Effector memory CD8-positive, alpha-beta T cell (primary cell): ENCODE results near the gene GP1BA.

Experiments
- ATAC-seq: fragments of 150-1000 bp; cut with Tn5 transposase; replicated peaks from 2 replicates; pipeline ENCODE4 v1.10.0; 2021; ENCODE audit warnings: mild to moderate bottlenecking, moderate library complexity
- DNase-seq, 3 experiments: peaks; one replicate each; pipeline ENCODE4 v3.0.0; 2021
- H3K27ac Mint-ChIP-seq, 2 donors: one replicate each; pipeline ENCODE4 v1.8.0; 2022; ENCODE audit warnings: mild to moderate bottlenecking in 2 of 2, mixed read lengths in 2 of 2, moderate library complexity in 2 of 2
- H3K27me3 Mint-ChIP-seq, 2 donors: one replicate each; pipeline ENCODE4 v1.8.0; 2022; ENCODE audit warnings: mixed read lengths in 2 of 2
- H3K36me3 Mint-ChIP-seq: one replicate; pipeline ENCODE4 v1.8.0; 2022; ENCODE audit warnings: mild to moderate bottlenecking, moderate library complexity, mixed read lengths; ENCODE audit not compliant: insufficient read depth
- H3K4me1 Mint-ChIP-seq, 2 donors: one replicate each; pipeline ENCODE4 v1.8.0; 2022; ENCODE audit warnings: low read depth in 2 of 2, mixed read lengths in 2 of 2
- H3K4me3 Mint-ChIP-seq, 2 donors: one replicate each; pipeline ENCODE4 v1.8.0; 2022; ENCODE audit warnings: mild to moderate bottlenecking in 2 of 2, mixed read lengths in 2 of 2, moderate library complexity in 2 of 2
- H3K9me3 Mint-ChIP-seq, 2 donors: one replicate each; pipeline ENCODE4 v1.8.0; 2022; ENCODE audit warnings: mixed read lengths in 2 of 2

Gene GP1BA

DNA sequence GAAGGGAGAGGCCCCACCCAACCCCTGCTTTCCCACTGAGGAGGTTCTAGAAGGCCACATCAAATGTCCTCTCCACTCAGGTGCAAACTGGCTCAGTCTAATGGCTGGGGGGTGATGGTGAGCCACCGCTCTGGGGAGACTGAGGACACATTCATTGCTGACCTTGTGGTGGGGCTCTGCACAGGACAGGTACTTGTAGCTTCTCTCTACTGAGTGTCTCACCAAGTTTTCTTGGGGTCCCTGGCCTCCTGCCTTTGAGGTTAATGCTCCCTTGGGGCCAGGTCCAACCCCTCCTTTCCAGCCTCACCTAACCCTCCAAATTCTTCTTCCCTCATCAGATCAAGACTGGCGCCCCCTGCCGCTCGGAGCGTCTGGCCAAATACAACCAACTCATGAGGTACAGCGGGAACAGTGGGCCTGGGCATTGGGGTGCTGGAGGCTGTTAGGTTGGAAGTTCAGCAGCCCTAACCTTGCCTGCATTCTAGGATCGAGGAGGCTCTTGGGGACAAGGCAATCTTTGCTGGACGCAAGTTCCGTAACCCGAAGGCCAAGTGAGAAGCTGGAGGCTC lies 24.5 kb downstream of the GP1BA start:
- no peak overlapping the region for H3K4me3 Mint-ChIP-seq
- peaks cover 18% of the 10 kb centered on the region for H3K36me3 Mint-ChIP-seq
- H3K27ac Mint-ChIP-seq, result no peak overlapping the region
- H3K4me1 Mint-ChIP-seq, result peaks cover 3 to 8% of the 10 kb centered on the region in 2 donors
- no peaks in the 10 kb centered on the region for H3K27me3 Mint-ChIP-seq
- H3K9me3 Mint-ChIP-seq, result no peaks in the 10 kb centered on the region
- DNase-seq (peak in 1 of 3 experiments; percentile 19), ATAC-seq (no peak)

DNA sequence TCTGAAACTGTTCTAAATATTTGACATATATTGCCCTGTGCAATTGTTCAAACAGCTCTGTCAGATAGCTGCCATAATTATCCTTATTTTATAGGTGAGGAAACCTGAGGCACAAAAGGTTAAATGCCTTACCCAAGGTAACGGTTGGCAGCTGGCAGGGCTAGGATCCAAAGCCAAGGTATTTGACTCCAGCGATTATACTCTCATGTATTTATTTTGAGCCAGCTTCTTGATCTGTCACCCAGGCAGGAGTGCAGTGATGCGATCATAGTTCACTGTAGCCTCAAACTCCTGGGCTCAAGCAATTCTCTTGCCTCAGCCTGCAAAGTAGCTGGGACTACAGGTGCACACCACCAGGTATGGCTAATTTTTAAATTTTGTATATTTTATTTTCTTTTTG lies 26.0 kb downstream of the GP1BA start:
- H3K4me3 Mint-ChIP-seq, result no peak overlapping the region
- no peak overlapping the region for H3K27ac Mint-ChIP-seq
- DNase-seq (no peak), ATAC-seq (no peak)
- no peaks in the 10 kb centered on the region for H3K9me3 Mint-ChIP-seq
- no peaks in the 10 kb centered on the region for H3K27me3 Mint-ChIP-seq
- peaks cover 18% of the 10 kb centered on the region for H3K36me3 Mint-ChIP-seq
- peaks cover 3 to 5% of the 10 kb centered on the region in 2 donors for H3K4me1 Mint-ChIP-seq

DNA sequence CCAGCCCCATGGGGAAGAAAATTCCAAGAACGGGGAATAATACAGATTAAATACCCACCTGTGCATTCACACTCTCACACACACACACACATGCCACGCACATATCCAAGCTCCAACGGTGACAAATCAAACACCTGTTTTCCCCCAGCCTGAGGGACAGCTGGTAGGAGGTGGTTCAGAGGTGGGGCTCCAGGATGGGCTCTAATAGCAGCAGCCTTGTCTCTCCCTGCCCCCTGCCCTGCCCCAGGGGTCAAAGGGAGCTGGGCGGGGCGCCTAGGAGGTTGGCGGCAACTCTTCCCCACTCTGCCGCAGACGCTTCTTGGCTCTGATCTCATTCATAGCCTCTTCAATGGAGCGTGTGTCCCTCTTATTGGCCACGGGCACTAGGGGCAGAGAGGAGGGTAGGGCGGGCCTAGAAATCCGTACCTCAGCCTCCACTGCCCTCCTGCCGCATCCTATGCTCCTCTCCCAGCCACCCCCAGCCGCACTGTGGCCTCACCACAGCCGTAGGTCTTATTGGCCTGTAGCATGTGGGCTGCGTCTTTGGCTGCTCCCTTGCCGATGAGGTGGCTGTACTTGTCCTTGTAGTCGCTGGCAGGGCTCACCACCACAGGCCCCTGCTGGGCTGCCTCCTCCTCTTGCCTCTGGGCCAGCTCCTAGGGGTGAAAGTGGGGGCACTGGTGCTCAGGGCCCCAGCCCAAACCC lies 27.3 kb downstream of the GP1BA start:
- Mint-ChIP-seq H3K4me1 (peaks cover 3 to 5% of the 10 kb centered on the region in 2 donors), H3K27ac (no peak overlapping the region), H3K36me3 (peaks cover 17% of the 10 kb centered on the region), H3K27me3 (no peaks in the 10 kb centered on the region), H3K4me3 (no peak overlapping the region), H3K9me3 (no peaks in the 10 kb centered on the region)
- DNase-seq (no peak), ATAC-seq (no peak)

DNA sequence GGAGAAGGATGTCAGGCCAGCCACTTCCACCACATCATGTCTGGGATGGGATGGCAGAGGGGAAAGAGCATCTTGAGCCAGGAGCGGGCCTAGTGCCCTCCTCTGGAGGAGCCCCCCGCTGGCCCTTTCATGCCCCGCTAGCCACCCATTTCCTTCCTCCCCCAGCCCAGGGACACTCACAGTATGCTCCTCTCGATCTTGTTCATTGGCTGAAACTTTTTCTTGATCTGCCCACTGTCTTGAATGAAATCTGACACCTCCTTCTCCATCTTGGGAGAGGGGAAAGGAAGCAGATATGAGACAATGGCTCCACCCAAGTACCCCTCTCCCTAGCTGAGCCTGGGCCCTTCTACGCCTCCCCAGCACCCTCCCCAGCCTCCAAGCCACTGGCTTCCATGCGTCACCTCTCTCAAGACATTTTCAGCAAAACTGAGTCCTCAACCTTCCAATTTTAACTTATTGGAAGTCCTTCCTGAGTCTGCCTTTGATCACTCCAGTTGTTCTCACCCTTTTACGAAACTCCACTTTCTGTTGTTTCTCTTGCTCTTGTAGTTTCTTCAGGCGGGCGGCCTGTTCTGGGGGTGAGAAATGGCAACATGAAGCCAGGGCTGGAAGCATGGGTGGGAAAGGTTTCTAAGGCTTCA lies 28.3 kb downstream of the GP1BA start:
- H3K27ac Mint-ChIP-seq, result peak overlapping the region in 1 of 2 donors; percentile 69
- H3K9me3 Mint-ChIP-seq, result no peaks in the 10 kb centered on the region
- no peaks in the 10 kb centered on the region for H3K27me3 Mint-ChIP-seq
- DNase-seq, result no peak
- H3K36me3 Mint-ChIP-seq, result peaks cover 15% of the 10 kb centered on the region
- no peak overlapping the region for H3K4me3 Mint-ChIP-seq
- no peak for ATAC-seq
- peaks cover 6 to 9% of the 10 kb centered on the region in 2 donors for H3K4me1 Mint-ChIP-seq

DNA sequence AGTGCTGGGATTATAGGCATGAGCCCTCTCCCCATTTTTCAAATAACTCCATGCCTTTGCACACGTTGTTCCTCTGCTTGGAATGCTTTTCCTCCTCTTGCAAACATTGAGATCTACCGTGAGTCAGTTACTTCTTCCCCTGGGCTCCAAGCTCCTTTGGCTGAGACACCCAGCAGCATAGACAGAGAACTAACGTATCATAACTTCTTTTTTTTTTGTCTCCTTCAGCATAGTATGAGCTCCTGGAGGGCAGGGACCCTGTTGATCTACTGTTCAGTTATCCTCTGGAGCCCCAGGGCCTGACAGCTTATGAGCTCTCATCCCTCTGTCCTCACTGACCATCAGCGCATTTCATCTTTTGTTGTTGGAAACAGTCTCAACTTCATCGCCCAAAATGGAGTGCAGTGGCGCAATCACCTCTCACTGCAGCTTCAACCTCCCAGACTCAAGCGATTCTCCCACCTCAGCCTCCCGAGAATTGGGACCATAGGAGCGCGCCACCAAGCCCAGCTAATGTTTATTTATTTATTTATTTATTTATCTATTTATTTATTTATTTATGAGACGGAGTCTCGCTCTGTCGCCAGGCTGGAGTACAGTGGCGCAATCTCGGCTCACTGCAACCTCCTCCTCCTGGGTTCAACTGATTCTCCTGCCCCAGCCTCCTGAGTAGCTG lies 33.4 kb downstream of the GP1BA start:
- H3K4me3 Mint-ChIP-seq, result peak overlapping the region in 1 of 2 donors; percentile 20

DNA sequence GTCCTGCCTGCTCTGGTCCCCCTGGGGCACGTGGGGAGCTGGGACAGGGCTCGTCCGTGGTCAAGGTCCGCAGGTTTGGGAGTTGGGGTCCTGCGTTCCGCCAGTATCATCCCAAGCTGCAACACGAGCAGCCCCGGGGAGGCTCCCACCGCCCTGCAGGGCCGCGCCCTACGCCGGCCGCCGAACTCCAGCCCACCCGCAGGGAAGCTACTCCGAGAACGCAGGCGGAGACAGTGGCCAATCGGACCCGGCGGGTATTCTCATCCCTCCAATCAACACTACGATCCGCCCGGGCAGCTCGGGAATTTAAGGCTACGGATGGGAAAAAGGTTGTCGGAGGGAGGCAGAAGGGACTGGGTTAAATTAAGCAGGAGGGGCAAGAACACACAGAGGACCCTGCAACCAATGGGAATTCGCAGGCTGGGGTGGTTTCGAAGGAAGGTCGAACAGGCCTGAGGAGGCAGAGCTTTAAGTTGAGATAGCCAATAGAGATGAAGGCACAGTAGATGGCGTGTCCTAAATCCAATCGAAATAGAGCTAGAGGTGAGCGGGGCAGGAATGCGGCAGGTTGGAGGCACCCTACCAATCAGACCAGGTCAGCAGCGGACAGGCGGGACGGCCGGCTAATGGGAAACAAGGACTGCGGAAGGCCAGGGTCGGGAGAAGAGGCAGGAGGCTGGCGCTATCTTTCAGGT lies 34.9 kb downstream of the GP1BA start:
- Mint-ChIP-seq H3K27me3 (no peaks in the 10 kb centered on the region), H3K36me3 (peaks cover 7% of the 10 kb centered on the region), H3K27ac (peak overlapping the region in 1 of 2 donors; percentile 44), H3K9me3 (no peaks in the 10 kb centered on the region), H3K4me1 (peaks cover 12% of the 10 kb centered on the region in 2 donors), H3K4me3 (no peak overlapping the region)
- ATAC-seq, result peak; percentile 82
- DNase-seq, result peak; percentile 86 to 91 (median 90)

More for the DNA sequence above, 33.4 kb downstream of the GP1BA start:
- H3K4me1 Mint-ChIP-seq, result peaks cover 11 to 12% of the 10 kb centered on the region in 2 donors
- no peaks in the 10 kb centered on the region for H3K9me3 Mint-ChIP-seq
- peaks cover 14% of the 10 kb centered on the region for H3K36me3 Mint-ChIP-seq
- no peaks in the 10 kb centered on the region for H3K27me3 Mint-ChIP-seq
- peak overlapping the region in 1 of 2 donors; percentile 10 for H3K27ac Mint-ChIP-seq
- no peak for DNase-seq
- no peak for ATAC-seq

DNA sequence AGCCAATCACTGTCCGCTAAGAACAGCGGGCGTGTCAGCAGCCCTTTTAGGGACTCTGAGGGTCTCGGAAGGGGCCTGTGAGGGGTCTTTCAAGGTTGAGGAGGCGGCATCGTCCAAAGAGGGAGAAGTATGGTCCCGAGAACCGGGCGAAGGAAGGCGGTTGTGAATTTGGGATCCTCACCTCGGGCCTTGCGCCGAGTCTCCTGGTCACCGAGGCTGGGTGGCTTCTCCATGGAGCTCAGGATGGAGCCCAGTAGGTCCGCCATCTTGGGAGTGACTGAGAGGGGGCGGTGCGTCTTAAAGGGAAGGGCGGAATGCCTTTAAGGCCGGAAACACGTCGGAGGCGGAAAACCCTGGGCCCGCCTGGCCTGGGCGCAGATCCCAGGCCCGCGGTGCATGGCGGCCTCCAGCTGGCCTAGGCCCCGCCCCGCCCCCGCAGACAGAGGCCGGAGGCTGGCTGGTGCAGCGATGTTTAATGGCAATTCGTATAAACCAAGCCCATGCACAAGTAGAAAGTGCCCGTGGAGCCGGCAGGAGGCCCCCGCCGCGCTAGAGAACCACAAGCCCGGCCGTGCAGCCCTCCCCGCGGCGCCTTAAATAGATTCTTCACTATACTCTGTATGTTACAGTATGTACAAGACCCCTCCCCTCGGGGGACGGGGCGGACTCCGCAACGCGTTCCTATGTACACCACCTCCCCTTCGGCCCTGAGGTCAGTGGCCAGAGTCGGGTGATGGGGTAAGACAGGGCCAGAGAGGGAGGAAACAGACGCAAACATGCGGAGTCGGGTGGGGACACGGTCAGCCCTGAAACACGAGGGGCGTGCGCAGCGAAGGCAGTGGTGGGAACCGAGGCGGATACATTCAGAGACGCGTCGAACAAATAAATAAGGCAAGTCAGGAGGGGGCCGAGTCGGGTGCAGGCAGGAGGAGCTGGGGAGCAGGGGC lies 35.7 kb downstream of the GP1BA start, which contains the start of gene SPAG7:
SPAG7 (minus strand) TSS at position 279 of the 947 bp plus-strand sequence; CDS start at position 266, 13 bp downstream.
- peak; percentile 67 for ATAC-seq
- Mint-ChIP-seq H3K4me3 (no peak within 1 kb of the TSS), H3K4me1 (peaks cover 12 to 14% of the 10 kb centered on the region in 2 donors), H3K27me3 (no peaks in the 10 kb centered on the region), H3K27ac (peak within 1 kb of the TSS in 1 of 2 donors; percentile 44), H3K36me3 (peaks cover 15% of the 10 kb centered on the region), H3K9me3 (no peaks in the 10 kb centered on the region)
- DNase-seq, result peak; percentile 92 to 96 (median 95)

DNA sequence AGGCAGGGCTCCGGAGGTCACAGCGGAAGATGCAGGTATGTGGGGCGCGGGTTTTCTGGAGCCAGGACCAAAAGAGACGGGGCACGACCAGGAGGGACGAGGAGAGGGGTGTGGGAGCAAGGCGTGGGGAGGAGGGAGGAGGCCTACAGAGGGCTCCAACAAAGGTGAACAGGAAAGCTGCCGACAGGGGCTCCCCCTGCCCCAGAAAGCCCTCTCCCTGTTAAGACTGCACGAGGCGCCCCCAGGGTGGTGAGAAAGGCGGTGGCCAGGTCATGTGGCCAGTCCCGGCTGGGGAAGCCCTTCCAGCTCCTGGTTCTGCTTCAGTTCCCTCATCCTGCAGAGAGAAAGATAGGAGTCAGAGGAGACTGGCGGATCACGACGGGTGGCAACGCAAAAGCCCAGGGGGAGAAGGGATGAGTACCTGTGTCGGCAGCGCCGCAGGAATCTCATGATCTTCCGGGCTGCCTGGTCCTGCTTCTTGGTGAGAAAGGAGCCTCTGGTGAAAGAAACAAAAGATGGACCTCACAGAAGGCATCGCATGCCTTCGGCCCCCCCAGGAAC lies 36.5 kb downstream of the GP1BA start:
- Mint-ChIP-seq H3K36me3 (peaks cover 18% of the 10 kb centered on the region), H3K4me1 (peaks cover 12 to 14% of the 10 kb centered on the region in 2 donors), H3K9me3 (no peaks in the 10 kb centered on the region), H3K27ac (no peak overlapping the region), H3K4me3 (no peak overlapping the region), H3K27me3 (no peaks in the 10 kb centered on the region)
- ATAC-seq, result no peak
- no peak for DNase-seq

DNA sequence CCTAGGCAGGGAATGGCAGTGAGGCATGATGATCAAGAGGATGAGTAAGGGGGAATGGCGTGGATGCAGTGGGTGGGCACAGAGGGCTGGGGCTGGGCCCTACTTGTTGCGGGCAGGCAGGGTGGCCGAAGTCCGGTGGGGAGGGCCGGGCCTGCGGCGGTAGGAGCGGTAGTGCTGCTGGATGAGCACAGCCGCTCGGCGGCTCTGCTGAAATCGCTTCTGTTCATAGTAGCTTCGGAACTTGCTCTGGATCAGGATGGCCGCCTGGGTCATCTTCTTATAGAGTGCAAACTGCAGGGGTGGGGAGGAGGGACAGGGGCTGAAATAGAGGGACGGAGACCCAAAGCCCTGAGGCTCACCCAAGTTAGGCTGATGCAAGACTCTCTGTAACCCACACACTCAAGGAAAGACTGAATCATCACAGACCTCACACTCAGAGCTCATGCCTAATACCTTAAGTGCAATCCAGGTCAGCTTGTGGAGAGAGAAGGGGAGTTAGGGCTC lies 37.0 kb downstream of the GP1BA start:
- Mint-ChIP-seq H3K27me3 (no peaks in the 10 kb centered on the region), H3K36me3 (peaks cover 18% of the 10 kb centered on the region), H3K27ac (no peak overlapping the region), H3K4me3 (no peak overlapping the region), H3K9me3 (no peaks in the 10 kb centered on the region), H3K4me1 (peaks cover 12 to 14% of the 10 kb centered on the region in 2 donors)
- ATAC-seq (no peak), DNase-seq (no peak)

DNA sequence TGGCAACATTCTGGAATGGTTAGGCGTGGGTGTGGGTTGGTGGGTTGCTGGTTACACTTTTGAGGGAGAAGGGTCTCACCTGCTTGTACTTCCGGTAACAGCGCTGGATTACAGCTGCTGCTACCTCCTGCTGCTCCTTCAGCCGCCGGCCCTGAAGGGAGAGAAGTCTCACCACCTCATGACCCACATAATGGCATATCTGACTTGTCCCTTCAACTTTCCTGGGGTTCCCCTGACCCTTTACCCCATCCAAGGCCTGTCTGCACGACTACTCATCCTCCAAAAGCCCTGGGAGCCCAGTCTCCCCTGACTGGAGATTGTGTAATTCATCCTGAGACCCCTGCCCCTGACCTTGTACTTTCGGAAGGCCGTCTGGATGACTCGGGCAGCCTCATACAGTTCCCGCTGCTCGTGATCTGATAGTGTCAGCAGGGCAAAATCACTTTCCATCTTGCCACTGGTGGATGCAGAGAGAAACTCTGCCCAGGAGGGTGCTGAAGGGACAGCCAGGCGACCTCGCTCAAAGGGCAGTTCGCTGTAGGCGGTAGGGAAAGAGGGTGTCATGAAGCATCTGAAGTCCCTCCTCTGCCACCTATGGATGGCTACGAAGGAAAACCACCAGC lies 37.6 kb downstream of the GP1BA start:
- ATAC-seq (no peak), DNase-seq (no peak)
- no peak overlapping the region for H3K27ac Mint-ChIP-seq
- H3K4me1 Mint-ChIP-seq, result peaks cover 12 to 14% of the 10 kb centered on the region in 2 donors
- H3K36me3 Mint-ChIP-seq, result peaks cover 21% of the 10 kb centered on the region
- no peaks in the 10 kb centered on the region for H3K9me3 Mint-ChIP-seq
- H3K27me3 Mint-ChIP-seq, result no peaks in the 10 kb centered on the region
- no peak overlapping the region for H3K4me3 Mint-ChIP-seq

DNA sequence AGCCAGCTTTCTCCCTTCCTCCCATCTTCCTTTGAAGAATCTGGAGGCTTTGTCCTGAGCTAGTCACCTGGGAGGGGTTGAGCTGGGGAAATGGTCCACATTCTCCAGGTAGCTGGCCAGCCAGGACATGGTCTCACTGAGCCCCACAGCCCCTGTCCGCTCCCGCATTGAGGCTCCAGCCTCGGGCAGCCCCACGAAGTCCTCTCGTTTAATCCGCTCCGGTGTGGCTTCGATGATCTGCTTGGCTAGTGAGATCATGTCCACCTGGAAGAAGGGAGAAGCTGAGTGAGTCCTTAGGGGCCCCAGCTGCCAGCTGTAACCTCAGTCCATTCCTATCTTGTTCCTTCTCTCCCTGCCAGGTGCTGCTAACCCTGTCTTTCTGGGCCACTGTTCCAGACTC lies 38.2 kb downstream of the GP1BA start:
- Mint-ChIP-seq H3K27ac (peak overlapping the region in 1 of 2 donors; percentile 53), H3K36me3 (peaks cover 23% of the 10 kb centered on the region), H3K27me3 (no peaks in the 10 kb centered on the region), H3K4me3 (peak overlapping the region in 1 of 2 donors; percentile 17), H3K4me1 (peaks cover 12 to 13% of the 10 kb centered on the region in 2 donors), H3K9me3 (no peaks in the 10 kb centered on the region)
- ATAC-seq, result no peak
- no peak for DNase-seq
